ENCODE results near the gene ALOX15B. TPM values are rescaled to one million over a fixed set of nuclear protein-coding genes. Genes with fewer than 3 reads are reported as not detected.

Gene ALOX15B
- total and polyA plus RNA-seq, 5 donors from 2014 or later = not detected

DNA sequence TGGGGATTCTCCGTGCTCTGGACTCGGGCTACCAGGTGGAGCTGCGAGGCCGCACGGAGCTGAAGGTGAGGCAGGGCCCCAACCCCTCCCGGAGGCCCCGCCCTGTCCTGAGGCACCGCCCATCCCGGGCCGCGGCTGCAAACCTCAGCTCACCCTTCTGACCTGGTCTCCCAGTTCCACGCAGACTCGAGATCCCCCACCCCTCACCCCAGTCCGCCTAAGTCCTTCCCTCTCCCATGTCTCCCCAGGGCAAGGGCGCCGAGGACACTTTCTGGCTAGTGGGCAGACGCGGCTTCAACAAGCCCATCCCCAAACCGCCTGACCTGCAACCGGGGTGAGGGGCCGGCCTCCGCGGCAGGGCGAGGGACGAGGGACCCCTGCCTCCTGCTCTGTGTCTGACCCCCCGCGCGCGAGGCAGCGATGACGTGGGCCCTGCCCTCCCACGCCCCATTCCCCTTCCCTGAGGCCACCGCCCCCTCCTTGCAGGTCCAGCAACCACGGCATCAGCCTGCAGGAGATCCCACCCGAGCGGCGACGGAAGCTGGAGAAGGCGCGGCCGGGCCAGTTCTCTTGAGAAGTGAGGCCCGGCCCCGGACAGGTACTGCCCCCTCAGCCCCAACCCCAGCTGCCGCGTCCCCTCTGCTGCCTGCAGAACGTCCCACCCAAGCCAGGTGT, 22.8 kb upstream of the ALOX15B start:
- no peak overlapping the region for H3K4me3 ChIP-seq (ENCODE audit: low read depth, low read length)
- H3K4me1 Mint-ChIP-seq = peaks cover 0 to 11% (median 8%) of the 10 kb centered on the region in 4 donors
- no peaks in the 10 kb centered on the region for H3K36me3 Mint-ChIP-seq
- no peak overlapping the region for H3K27ac ChIP-seq (ENCODE audit: insufficient read depth, low read length, poor library complexity, severe bottlenecking)
- DNase-seq = no peak
- peaks cover 12% of the 10 kb centered on the region for H3K4me1 ChIP-seq (ENCODE audit: control insufficient read depth, insufficient read depth, low read length, poor library complexity, severe bottlenecking)
- no peaks in the 10 kb centered on the region for H3K9me3 ChIP-seq (ENCODE audit: control insufficient read depth in 2 of 2, low read length in 2 of 2)
- H3K4me3 Mint-ChIP-seq = peak overlapping the region; percentile 28 to 81 (median 76)
- H3K36me3 ChIP-seq (ENCODE audit: control insufficient read depth, insufficient read depth, low read length) = no peaks in the 10 kb centered on the region
- H3K9me3 Mint-ChIP-seq = no peaks in the 10 kb centered on the region
- peak in 1 of 2 donors; percentile 16 for ATAC-seq (ENCODE audit: low read depth in 2 of 2)
- H3K27ac Mint-ChIP-seq = no peak overlapping the region
- peaks cover 4% of the 10 kb centered on the region for H3K27me3 ChIP-seq (ENCODE audit: control insufficient read depth, insufficient read depth, low read length)
- H3K27me3 Mint-ChIP-seq = peaks cover 38% of the 10 kb centered on the region

DNA sequence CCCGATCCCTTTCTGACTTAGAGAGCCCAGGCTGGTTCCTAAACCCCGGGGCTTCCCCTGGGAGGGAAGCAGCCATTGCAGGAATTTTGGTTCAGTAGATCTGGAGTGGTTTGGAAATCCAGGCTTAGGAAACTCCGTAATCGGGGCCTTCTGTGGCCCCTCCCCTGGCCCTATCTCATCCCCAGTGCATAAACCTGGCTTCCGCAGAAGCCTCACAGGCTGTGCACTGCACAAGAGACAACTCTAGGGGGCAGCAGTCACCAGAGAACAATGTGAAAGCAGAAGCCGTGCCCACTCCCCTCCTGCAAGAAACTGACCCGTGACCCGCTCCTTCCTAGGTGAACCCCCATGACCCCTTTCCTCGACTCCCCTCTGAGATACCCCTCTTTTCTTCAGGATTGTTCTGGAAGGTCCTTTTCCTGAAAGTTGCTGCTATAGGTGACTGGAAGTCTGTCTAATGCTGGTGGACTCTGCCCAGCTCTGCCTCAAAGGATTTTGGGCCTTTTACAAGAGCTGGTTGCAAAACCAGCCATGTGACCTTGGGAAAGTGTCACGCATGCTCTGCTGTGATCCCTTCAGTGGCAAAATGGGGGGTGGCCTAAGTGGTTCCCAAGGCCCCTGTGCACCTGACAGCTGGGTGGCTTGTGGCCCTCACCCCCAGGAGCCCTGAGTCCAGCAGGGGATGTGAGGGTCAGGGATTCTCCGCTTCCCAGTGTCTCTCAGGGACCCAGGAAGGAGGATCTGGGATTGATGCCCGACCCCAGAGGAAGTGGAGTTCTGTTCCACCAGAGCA, 22.0 kb upstream of the ALOX15B start:
- H3K27ac ChIP-seq (ENCODE audit: insufficient read depth, low read length, poor library complexity, severe bottlenecking) = no peak overlapping the region
- peak overlapping the region in 1 of 3 donors; percentile 59 for H3K27ac Mint-ChIP-seq

DNA sequence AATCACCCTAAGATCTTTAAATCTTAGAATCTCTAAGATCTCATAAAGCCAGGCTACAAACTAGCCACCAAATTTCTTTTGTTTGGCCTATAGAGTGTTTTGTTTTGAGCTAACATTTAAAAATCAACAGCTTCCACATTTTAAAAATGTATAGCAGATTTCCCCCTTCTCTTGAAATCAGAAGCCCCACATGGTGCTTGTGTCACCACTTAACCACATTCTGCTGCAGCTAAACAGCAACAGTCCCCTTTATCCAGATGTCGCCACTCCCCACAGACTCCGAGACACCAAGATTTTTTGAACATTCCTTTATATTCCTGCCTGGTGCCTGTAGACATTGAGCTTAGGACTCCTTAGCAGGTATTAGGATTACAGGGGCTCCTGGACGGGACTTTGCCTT, 20.4 kb upstream of the ALOX15B start:
- no peak for DNase-seq
- peaks cover 12% of the 10 kb centered on the region for H3K4me1 ChIP-seq (ENCODE audit: control insufficient read depth, insufficient read depth, low read length, poor library complexity, severe bottlenecking)
- H3K9me3 Mint-ChIP-seq = peaks cover 0 to 2% (median 0%) of the 10 kb centered on the region in 7 donors
- peaks cover 38% of the 10 kb centered on the region for H3K27me3 Mint-ChIP-seq
- no peaks in the 10 kb centered on the region for H3K9me3 ChIP-seq (ENCODE audit: control insufficient read depth in 2 of 2, low read length in 2 of 2)
- H3K4me3 ChIP-seq (ENCODE audit: low read depth, low read length) = no peak overlapping the region
- no peaks in the 10 kb centered on the region for H3K36me3 Mint-ChIP-seq
- H3K4me3 Mint-ChIP-seq = no peak overlapping the region
- no peak overlapping the region for H3K27ac Mint-ChIP-seq
- H3K4me1 Mint-ChIP-seq = peaks cover 0 to 11% (median 8%) of the 10 kb centered on the region in 4 donors
- no peak overlapping the region for H3K27ac ChIP-seq (ENCODE audit: insufficient read depth, low read length, poor library complexity, severe bottlenecking)
- H3K27me3 ChIP-seq (ENCODE audit: control insufficient read depth, insufficient read depth, low read length) = peaks cover 7% of the 10 kb centered on the region
- ATAC-seq (ENCODE audit: low read depth in 2 of 2) = no peak
- H3K36me3 ChIP-seq (ENCODE audit: control insufficient read depth, insufficient read depth, low read length) = no peaks in the 10 kb centered on the region

More for the DNA sequence above, 22.0 kb upstream of the ALOX15B start:
- Histone ChIP-seq H3K4me1 (ENCODE audit: control insufficient read depth, insufficient read depth, low read length, poor library complexity, severe bottlenecking) (peaks cover 12% of the 10 kb centered on the region), H3K36me3 (ENCODE audit: control insufficient read depth, insufficient read depth, low read length) (no peaks in the 10 kb centered on the region), H3K4me3 (ENCODE audit: low read depth, low read length) (no peak overlapping the region), H3K9me3 (ENCODE audit: control insufficient read depth in 2 of 2, low read length in 2 of 2) (no peaks in the 10 kb centered on the region), H3K27me3 (ENCODE audit: control insufficient read depth, insufficient read depth, low read length) (peaks cover 4% of the 10 kb centered on the region)
- no peaks in the 10 kb centered on the region for H3K36me3 Mint-ChIP-seq
- peaks cover 38% of the 10 kb centered on the region for H3K27me3 Mint-ChIP-seq
- peaks cover 0 to 2% (median 0%) of the 10 kb centered on the region in 7 donors for H3K9me3 Mint-ChIP-seq
- peak overlapping the region; percentile 28 to 81 (median 76) for H3K4me3 Mint-ChIP-seq
- peaks cover 0 to 11% (median 8%) of the 10 kb centered on the region in 4 donors for H3K4me1 Mint-ChIP-seq
- DNase-seq = peak in 2 of 3 donors; percentile 24 to 59
- ATAC-seq (ENCODE audit: low read depth in 2 of 2) = peak; percentile 59 to 73

DNA sequence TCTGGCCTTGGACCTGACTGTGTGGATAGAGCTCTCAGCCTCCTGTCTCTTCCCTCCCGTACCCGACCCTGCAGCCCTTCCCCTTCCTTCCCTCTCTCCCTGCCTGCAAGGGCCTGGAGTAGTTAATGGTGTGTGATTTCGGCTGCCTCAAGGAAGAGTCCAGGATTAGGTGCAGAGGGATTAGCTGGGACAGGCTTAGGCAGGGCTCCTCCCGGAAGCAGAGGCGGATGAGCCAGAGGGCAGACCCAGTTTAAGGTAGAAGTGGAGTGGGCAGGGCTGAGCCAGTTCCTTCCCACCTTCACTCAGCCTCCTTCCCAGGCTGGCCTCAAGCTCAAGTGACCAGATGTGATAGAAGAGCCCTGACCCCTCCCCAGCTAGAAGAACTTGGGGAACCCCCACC, 19.7 kb upstream of the ALOX15B start:
- Mint-ChIP-seq H3K4me3 (no peak overlapping the region), H3K27me3 (peaks cover 37% of the 10 kb centered on the region)

DNA sequence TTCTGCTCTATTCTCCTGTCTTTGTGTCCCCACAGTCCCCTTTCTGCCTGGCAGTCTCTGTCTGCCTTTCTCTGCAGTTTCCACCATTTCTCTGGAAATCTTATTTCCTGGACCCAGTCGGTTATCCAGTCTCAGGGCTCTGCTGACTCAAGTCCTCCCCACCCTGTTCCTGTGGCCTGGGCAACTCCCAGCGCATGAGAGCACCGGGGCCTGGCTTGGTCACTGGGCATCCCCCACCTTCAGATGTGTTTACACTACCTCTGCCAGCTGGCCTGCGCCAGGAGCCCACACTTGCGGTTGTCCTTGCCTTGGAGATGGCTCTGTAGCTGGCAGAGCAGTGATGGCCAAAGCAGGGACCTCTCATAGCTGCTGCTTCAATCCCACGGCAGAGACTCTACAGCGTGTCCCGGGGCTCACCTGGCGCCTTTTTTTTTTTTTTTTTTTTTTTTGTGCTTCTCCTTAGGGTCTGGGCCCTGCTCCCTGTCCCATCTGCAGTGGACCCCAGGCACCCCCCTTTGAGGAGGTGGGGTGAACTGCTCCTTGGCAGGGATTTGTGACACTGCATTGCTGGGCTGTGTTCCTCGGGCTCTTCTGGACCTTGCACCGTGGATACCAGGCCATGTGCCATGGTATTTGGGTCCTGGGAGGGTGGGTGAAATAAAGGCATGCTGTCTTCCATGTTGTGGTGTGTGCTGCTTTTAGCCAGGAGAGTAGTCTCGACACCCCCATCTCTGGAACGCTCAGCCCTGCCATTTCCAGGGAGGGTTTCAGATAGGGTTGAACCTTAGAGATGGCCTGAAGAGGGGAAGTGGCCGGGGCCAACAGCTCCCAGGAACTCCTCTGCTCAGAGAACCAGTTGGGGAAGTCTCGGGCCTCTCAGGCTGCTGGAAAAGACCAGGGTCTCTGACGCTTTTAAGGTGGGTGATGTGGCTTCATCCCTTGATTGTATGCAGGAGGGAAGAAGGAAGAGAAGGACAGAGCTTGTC, 18.9 kb upstream of the ALOX15B start:
- peaks cover 0 to 2% (median 0%) of the 10 kb centered on the region in 7 donors for H3K9me3 Mint-ChIP-seq
- H3K27me3 Mint-ChIP-seq = peaks cover 30% of the 10 kb centered on the region
- DNase-seq (no peak), ATAC-seq (ENCODE audit: low read depth in 2 of 2) (peak in 1 of 2 donors; percentile 27)
- Histone ChIP-seq H3K4me3 (ENCODE audit: low read depth, low read length) (no peak overlapping the region), H3K36me3 (ENCODE audit: control insufficient read depth, insufficient read depth, low read length) (no peaks in the 10 kb centered on the region), H3K27me3 (ENCODE audit: control insufficient read depth, insufficient read depth, low read length) (peaks cover 5% of the 10 kb centered on the region), H3K27ac (ENCODE audit: insufficient read depth, low read length, poor library complexity, severe bottlenecking) (no peak overlapping the region), H3K4me1 (ENCODE audit: control insufficient read depth, insufficient read depth, low read length, poor library complexity, severe bottlenecking) (peaks cover 12% of the 10 kb centered on the region), H3K9me3 (ENCODE audit: control insufficient read depth in 2 of 2, low read length in 2 of 2) (no peaks in the 10 kb centered on the region)
- H3K27ac Mint-ChIP-seq = no peak overlapping the region
- peaks cover 0 to 8% (median 6%) of the 10 kb centered on the region in 4 donors for H3K4me1 Mint-ChIP-seq
- no peak overlapping the region for H3K4me3 Mint-ChIP-seq
- H3K36me3 Mint-ChIP-seq = no peaks in the 10 kb centered on the region

More for the DNA sequence above, 19.7 kb upstream of the ALOX15B start:
- Histone ChIP-seq H3K27me3 (ENCODE audit: control insufficient read depth, insufficient read depth, low read length) (peaks cover 7% of the 10 kb centered on the region), H3K9me3 (ENCODE audit: control insufficient read depth in 2 of 2, low read length in 2 of 2) (no peaks in the 10 kb centered on the region), H3K27ac (ENCODE audit: insufficient read depth, low read length, poor library complexity, severe bottlenecking) (no peak overlapping the region), H3K36me3 (ENCODE audit: control insufficient read depth, insufficient read depth, low read length) (no peaks in the 10 kb centered on the region), H3K4me1 (ENCODE audit: control insufficient read depth, insufficient read depth, low read length, poor library complexity, severe bottlenecking) (peaks cover 12% of the 10 kb centered on the region), H3K4me3 (ENCODE audit: low read depth, low read length) (no peak overlapping the region)
- ATAC-seq (ENCODE audit: low read depth in 2 of 2) (no peak), DNase-seq (no peak)
- Mint-ChIP-seq H3K9me3 (peaks cover 0 to 2% (median 0%) of the 10 kb centered on the region in 7 donors), H3K27ac (no peak overlapping the region), H3K4me1 (peaks cover 0 to 10% (median 7%) of the 10 kb centered on the region in 4 donors), H3K36me3 (no peaks in the 10 kb centered on the region)

DNA sequence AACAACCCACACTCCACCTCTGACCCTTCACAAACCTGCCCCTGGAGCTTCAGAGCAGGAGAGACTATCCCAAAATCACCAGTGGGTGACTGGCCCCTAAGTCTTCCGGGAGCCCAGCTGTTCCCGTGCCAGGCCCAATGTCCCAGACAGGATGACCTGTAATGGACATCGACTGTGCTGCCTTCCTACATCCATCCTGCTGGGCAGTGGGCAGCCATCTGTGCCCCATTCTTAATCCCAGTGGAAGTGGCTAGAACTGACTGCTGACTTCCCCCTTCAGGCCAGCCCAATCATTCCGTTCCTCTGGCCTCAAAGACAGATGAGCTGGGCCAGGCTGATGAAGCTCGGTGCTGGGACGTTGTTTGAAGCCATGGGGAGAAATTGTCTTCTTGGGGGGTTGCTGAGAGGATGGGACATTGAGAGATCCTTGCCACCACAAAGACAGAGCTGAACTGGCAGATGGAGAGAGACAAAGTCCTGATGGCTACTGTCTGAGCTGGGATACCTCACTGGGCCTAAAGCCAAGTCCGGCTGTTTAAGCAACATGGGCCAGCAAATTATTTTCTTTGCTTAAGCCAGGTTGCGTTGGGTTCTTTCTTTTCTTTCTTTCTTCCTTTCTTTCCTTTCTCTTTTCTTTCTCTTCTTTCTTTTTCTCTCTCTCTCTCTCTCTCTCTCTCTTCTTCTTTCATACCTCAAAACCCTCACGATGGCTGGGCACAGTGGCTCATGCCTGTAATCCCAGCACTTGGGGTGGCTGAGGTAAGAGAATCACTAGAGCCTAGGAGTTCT, 17.9 kb upstream of the ALOX15B start:
- no peak for ATAC-seq (ENCODE audit: low read depth in 2 of 2)
- H3K9me3 ChIP-seq (ENCODE audit: control insufficient read depth in 2 of 2, low read length in 2 of 2) = no peaks in the 10 kb centered on the region
- Mint-ChIP-seq H3K27me3 (peaks cover 28% of the 10 kb centered on the region), H3K36me3 (no peaks in the 10 kb centered on the region), H3K4me3 (no peak overlapping the region), H3K4me1 (peaks cover 0 to 8% (median 6%) of the 10 kb centered on the region in 4 donors), H3K9me3 (peaks cover 0 to 2% (median 0%) of the 10 kb centered on the region in 7 donors), H3K27ac (peak overlapping the region in 1 of 3 donors; percentile 78)
- no peaks in the 10 kb centered on the region for H3K36me3 ChIP-seq (ENCODE audit: control insufficient read depth, insufficient read depth, low read length)
- peaks cover 9% of the 10 kb centered on the region for H3K4me1 ChIP-seq (ENCODE audit: control insufficient read depth, insufficient read depth, low read length, poor library complexity, severe bottlenecking)
- peaks cover 4% of the 10 kb centered on the region for H3K27me3 ChIP-seq (ENCODE audit: control insufficient read depth, insufficient read depth, low read length)
- no peak for DNase-seq
- no peak overlapping the region for H3K4me3 ChIP-seq (ENCODE audit: low read depth, low read length)
- no peak overlapping the region for H3K27ac ChIP-seq (ENCODE audit: insufficient read depth, low read length, poor library complexity, severe bottlenecking)
